ENCODE data around the gene IL1F10.
A peak's percentile ranks its signal among the peaks of the same experiment; 100 is the strongest.

The IL1F10 gene

DNA sequence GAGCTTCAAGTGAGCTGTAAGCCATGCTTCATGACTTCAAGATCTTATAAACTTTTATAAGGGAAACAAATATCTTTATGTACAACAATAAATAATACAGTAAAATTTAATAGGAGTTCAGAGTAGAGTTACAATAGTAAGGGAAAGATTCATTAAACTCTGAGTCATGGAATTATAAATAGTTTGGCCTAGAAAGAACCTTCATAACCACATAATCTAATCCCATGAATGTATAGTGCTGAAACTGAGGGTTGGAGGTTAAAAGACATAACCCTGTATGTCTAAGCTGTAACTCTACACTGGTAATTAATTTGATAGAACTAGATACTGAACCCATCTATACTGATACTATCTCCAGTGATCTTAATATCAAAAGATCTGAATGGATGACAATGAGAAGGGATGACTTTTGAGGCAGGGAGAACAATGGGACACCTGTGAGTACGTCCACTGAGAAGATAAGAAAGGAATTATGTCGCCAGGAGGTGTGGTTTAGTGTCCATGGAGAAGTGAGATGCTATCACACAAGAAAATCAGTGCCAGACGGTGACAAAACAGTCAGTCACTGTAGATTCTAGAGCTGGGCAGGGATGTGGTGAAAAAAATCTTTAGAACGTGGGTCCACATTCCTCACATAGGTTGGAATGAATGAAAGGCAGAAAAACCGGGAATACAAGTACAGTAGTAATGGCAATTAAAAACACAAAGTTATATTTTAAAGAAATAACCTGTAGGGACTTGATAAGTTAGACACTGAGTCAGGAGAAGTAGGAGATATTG is 1.1 kb downstream of the IL1F10 start:
- no peaks in the 10 kb centered on the region for H3K27me3 Mint-ChIP-seq
- no peaks in the 10 kb centered on the region for H3K4me1 Mint-ChIP-seq
- H3K36me3 Mint-ChIP-seq = peaks cover 2% of the 10 kb centered on the region
- no peak overlapping the region for H3K4me3 Mint-ChIP-seq
- H3K27ac Mint-ChIP-seq = no peak overlapping the region
- H3K9me3 Mint-ChIP-seq = peaks cover 4% of the 10 kb centered on the region

DNA sequence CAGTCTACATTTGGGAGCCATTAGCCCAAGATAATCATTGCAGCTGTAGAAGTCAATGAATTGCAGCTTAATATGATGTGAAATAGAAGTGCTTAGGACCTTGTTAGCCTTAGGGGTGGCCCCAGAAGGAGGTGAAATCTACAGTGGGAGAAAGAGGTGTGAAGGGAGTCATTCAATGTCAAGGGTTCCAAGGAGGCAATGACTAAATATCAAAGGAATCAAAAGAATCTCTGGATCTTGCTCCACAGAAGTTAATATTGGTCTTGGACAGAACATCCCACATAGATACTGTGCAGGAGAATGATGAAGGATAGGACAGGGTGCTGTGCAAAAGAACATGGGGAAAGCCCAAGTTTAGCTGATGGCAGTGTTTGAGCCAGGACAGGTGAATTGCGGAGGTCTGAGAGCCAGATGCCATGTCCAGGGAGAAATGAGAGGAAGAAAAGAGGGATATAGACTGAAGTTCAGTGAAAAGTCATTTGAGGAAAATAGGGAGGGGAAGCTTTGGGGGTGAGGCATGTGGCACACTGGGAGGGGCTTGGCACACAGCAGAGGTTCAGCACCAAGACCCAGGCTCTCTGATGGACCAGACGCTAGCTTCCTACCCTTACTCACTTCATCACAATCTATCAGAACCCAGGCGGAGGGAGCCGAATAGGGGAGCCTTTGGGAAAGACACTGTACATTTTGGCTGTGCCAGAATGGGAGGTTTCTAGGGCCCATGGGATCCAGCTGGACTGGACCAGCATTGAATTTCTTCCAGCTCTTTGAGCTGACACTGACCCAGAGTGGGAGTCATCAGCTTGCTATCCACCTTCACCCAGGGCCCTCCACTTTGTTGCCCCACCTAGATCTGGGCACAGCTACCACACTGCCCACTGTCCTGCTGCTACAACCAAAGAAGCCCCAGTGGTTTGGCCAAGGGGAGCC is 2.2 kb downstream of the IL1F10 start:
- H3K4me3 Mint-ChIP-seq = no peak overlapping the region
- H3K27ac Mint-ChIP-seq = no peak overlapping the region
- peaks cover 4% of the 10 kb centered on the region for H3K9me3 Mint-ChIP-seq
- H3K4me1 Mint-ChIP-seq = peaks cover 7% of the 10 kb centered on the region
- H3K36me3 Mint-ChIP-seq = peaks cover 2% of the 10 kb centered on the region
- no peaks in the 10 kb centered on the region for H3K27me3 Mint-ChIP-seq

DNA sequence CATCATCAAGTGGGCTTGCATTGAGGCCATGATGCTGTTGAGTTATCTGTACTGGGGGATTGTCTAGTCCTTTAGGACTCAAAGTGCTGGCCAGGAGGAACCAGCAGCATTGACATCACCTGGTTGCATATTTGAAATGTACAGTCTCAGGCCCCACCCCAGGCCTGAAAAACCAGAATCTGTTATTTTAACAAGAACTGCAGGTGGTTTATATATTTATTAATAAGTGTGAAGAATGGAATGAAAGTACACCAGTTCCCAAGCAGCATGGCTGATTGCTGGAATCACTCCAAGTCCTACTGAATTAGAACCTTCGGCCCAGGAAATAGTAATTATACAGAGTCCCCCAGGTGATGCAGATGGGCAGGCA is 2.8 kb downstream of the IL1F10 start:
- Mint-ChIP-seq H3K4me1 (peaks cover 12% of the 10 kb centered on the region), H3K4me3 (no peak overlapping the region), H3K27me3 (no peaks in the 10 kb centered on the region), H3K9me3 (peaks cover 4% of the 10 kb centered on the region), H3K27ac (no peak overlapping the region), H3K36me3 (peaks cover 2% of the 10 kb centered on the region)

DNA sequence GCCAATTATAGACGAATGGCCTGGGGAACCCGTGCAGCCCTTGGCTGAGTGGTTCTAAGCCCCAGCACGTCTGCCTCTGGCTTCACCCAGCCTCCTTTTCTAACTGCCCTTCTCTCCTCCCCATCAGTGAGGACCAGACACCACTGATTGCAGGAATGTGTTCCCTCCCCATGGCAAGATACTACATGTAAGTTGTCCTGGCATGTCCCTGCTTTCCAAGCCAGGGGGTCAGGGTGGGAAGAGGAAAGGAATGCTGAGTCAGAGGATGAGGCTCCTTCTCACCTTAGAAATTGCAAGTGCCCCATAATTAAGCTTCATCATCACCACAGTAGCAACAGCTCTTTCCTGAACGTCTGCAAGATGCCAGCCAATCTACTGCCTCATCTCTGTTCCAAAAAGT is 4.8 kb downstream of the IL1F10 start:
- H3K4me3 Mint-ChIP-seq = no peak overlapping the region
- H3K36me3 Mint-ChIP-seq = peaks cover 1% of the 10 kb centered on the region
- peaks cover 12% of the 10 kb centered on the region for H3K4me1 Mint-ChIP-seq
- no peaks in the 10 kb centered on the region for H3K9me3 Mint-ChIP-seq
- no peaks in the 10 kb centered on the region for H3K27me3 Mint-ChIP-seq
- H3K27ac Mint-ChIP-seq = no peak overlapping the region

DNA sequence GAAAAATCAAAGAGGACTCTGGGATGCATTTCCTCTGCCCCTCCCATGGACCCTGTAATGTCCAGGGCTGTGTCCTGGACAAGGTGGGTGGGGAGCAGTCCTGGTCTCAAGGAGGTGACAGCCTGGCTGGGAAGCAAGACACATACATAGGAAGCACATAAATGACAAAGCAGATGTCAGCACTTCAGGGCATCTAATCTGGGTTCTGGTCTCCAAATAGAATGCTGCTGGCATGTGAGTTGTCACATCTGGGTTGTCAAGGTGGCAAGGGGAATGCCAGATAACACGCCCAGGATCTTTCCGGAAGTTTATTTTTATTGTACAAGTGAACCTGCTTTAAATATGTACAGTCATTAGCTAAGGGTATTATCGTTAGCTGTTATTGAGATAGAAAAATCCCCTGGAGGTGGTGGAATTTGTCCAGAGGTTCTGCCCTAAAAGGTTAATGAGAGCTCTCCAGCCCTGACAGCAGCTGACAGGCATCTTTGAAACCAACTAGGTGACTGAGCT is 5.6 kb downstream of the IL1F10 start:
- Mint-ChIP-seq H3K27me3 (no peaks in the 10 kb centered on the region), H3K36me3 (no peaks in the 10 kb centered on the region), H3K9me3 (no peaks in the 10 kb centered on the region), H3K4me1 (peaks cover 12% of the 10 kb centered on the region), H3K27ac (no peak overlapping the region), H3K4me3 (no peak overlapping the region)

DNA sequence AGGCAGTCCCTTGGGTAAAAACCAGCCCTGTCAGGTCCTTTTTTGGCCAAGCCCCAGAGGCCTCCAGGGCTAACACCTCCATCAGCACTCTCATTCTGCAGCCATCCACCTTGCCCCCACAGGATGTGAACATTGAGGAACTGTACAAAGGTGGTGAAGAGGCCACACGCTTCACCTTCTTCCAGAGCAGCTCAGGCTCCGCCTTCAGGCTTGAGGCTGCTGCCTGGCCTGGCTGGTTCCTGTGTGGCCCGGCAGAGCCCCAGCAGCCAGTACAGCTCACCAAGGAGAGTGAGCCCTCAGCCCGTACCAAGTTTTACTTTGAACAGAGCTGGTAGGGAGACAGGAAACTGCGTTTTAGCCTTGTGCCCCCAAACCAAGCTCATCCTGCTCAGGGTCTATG is 7.3 kb downstream of the IL1F10 start:
- no peaks in the 10 kb centered on the region for H3K27me3 Mint-ChIP-seq
- H3K4me3 Mint-ChIP-seq = no peak overlapping the region
- no peaks in the 10 kb centered on the region for H3K36me3 Mint-ChIP-seq
- H3K27ac Mint-ChIP-seq = no peak overlapping the region
- peaks cover 12% of the 10 kb centered on the region for H3K4me1 Mint-ChIP-seq
- no peaks in the 10 kb centered on the region for H3K9me3 Mint-ChIP-seq

DNA sequence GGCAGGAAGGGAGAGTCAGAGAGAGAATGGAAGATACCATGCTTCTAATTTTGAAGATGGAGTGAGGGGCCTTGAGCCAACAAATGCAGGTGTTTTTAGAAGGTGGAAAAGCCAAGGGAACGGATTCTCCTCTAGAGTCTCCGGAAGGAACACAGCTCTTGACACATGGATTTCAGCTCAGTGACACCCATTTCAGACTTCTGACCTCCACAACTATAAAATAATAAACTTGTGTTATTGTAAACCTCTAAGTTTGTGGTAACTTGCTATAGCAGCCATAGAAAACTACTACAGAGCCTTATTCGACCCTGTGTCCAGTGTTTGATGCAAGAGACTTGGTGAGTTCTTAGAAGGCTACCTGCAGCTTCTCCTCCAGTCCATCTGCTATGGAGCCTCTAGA is 7.8 kb downstream of the IL1F10 start:
- no peak overlapping the region for H3K4me3 Mint-ChIP-seq
- no peaks in the 10 kb centered on the region for H3K27me3 Mint-ChIP-seq
- no peaks in the 10 kb centered on the region for H3K9me3 Mint-ChIP-seq
- peaks cover 12% of the 10 kb centered on the region for H3K4me1 Mint-ChIP-seq
- H3K27ac Mint-ChIP-seq = no peak overlapping the region
- H3K36me3 Mint-ChIP-seq = no peaks in the 10 kb centered on the region

DNA sequence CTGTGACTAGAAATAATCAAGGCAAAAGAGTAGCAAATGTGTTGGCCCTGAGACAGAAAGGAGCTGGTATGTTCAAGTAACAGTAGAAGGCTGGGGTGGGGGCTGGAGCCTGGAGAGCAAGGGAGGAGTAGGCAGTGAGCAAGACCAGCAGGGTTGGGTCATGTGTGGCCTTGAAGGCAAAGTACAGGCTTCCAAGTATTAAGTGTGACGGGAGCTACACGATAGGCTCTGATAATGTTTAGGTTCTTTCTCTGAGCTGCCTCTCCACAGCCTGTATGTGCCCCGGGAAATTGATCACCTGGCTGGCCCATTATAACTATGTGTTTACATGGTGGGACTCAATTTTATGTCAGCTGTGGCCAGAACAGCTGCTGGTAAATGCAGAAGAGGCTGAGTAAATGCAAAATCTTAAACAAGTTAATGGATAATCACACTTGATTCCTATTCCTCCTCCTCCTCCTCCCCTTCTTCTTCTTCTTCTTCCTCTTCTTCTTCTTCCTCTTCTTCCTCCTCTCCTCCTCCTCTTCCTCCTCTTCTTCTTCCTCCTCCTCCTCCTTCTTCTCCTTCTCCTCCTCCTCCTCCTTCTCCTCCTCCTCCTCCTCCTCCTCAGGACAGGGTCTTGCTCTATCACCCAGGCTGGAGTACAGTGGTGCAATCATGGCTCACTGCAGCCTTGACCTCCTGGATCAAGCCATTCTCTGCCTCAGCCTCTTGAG is 9.3 kb downstream of the IL1F10 start:
- H3K9me3 Mint-ChIP-seq = no peaks in the 10 kb centered on the region
- no peaks in the 10 kb centered on the region for H3K27me3 Mint-ChIP-seq
- H3K4me1 Mint-ChIP-seq = peaks cover 12% of the 10 kb centered on the region
- no peak overlapping the region for H3K4me3 Mint-ChIP-seq
- H3K36me3 Mint-ChIP-seq = no peaks in the 10 kb centered on the region
- peak overlapping the region; percentile 52 for H3K27ac Mint-ChIP-seq

DNA sequence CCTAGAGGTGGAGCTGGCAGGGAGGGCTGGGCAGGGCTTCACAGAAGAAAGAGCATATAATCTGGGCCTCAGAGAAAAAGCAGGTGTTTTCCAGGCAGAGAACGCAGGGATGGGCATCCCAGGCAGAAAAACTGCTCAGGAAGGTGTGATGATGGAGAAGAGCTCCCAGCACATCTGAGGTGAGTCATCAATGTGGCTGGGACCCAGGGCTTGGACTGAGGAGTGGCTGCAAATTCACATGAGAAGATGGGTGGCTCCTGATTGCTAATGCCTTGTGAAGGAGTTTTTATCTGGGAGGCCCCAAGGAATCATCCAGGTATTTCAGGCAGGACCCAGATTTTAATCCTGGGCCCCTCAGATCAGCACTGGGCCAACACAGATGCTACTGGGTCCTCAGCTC is 10.2 kb downstream of the IL1F10 start:
- Mint-ChIP-seq H3K4me1 (peaks cover 12% of the 10 kb centered on the region), H3K4me3 (no peak overlapping the region), H3K27ac (no peak overlapping the region), H3K9me3 (no peaks in the 10 kb centered on the region), H3K27me3 (no peaks in the 10 kb centered on the region), H3K36me3 (no peaks in the 10 kb centered on the region)

DNA sequence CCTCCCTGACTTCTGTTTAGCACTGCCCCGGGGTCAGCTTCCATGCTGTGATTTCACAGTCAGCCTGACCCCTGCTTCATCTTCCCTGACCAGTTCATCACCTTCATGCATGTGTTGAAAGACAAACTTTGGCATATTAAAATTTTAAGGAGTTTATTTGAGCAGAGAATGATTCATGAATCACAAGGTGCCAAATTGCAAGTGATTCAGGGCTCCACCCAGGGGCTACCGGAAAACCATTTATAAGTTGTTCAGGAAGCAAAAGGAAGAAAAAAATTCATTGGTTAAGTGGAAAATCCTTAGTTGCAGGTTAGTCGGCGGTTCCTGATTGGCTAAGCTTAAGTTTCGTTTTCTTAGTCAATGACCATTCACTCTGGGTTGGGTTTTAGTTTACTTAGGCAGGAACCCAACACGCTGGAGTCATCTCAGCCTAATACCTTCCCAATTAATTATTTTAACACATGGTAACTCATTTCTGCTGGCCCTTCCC is 10.6 kb downstream of the IL1F10 start:
- no peaks in the 10 kb centered on the region for H3K9me3 Mint-ChIP-seq
- no peak overlapping the region for H3K4me3 Mint-ChIP-seq
- no peaks in the 10 kb centered on the region for H3K27me3 Mint-ChIP-seq
- peaks cover 17% of the 10 kb centered on the region for H3K4me1 Mint-ChIP-seq
- H3K27ac Mint-ChIP-seq = no peak overlapping the region
- H3K36me3 Mint-ChIP-seq = no peaks in the 10 kb centered on the region

DNA sequence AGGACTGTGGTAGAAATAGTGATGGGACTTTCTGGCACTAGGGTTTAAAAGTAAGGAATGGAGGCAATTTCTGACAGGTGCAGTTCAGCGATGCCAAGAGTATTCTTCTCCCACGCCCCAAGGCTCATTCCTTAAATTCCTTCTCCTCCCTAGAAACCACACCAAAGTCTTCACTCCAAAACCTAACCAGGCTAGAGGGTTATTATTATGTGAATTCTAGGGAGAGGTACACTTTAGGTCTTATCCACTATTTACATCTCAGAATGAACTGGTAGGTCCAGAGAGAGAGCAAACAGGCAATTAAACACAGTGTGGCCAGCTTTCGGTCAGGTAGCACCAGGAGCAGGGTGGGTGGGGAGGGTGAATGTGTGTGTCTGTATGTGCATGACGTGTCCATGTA is 11.4 kb downstream of the IL1F10 start:
- no peaks in the 10 kb centered on the region for H3K9me3 Mint-ChIP-seq
- H3K4me1 Mint-ChIP-seq = peaks cover 18% of the 10 kb centered on the region
- no peak overlapping the region for H3K27ac Mint-ChIP-seq
- no peaks in the 10 kb centered on the region for H3K27me3 Mint-ChIP-seq
- no peak overlapping the region for H3K4me3 Mint-ChIP-seq
- no peaks in the 10 kb centered on the region for H3K36me3 Mint-ChIP-seq

DNA sequence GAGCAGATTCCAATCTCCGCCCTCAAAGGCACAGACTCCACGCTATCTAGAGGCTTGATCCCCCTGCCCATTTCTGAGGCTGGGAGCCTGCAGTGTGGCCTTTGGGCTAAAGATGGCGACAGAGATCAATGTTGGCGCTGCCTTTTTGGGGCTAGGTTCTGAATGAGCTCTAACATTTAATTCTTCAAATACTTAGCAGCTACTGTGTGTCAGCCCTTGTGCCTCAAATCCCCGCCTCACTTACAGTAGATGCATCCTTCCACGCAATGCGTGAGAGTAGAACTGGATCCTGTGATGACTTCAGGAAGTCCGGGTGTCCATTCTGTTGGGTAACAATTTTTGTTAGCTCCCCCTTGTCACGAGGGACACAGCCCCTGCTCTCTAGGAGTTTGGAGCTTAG is 12.4 kb downstream of the IL1F10 start:
- Mint-ChIP-seq H3K27ac (no peak overlapping the region), H3K4me3 (no peak overlapping the region), H3K9me3 (no peaks in the 10 kb centered on the region), H3K36me3 (no peaks in the 10 kb centered on the region), H3K4me1 (peaks cover 10% of the 10 kb centered on the region), H3K27me3 (no peaks in the 10 kb centered on the region)

DNA sequence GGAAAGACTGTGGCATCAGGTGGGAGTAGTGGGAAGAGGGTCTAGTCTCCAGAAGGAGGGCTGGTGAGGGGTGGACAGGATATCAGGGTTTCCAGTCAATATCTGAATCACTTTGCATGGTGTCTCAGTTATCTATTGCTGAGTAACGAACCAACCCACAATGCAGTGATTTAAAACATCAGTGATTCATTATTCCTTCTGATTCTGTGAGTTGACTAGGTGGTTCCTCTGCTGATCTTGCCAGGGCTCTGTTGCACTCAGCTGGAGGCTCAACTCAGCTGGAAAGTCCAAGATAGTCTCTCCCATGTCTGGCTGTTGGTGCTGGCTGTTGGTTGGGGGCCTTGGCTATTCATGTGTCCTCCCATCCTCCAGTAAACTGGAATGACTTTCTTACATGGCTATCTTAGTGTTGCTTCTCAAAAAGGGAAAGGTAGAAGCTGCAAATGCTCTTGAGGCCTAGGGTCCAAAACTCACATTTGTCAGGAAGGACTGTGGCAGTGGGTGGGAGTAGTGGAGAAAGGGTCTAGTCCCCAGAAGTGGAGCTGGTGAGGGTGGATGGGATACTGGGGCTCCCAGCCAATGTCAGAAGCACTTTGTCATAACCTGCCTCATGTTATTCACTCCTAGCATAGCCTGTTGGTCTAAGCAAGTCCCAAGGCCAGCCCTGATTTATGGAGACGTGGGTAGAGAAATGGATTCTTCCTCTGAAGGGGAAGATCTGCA is 13.9 kb downstream of the IL1F10 start:
- H3K27ac Mint-ChIP-seq = no peak overlapping the region
- H3K4me1 Mint-ChIP-seq = peaks cover 7% of the 10 kb centered on the region
- H3K27me3 Mint-ChIP-seq = no peaks in the 10 kb centered on the region
- H3K4me3 Mint-ChIP-seq = no peak overlapping the region
- H3K36me3 Mint-ChIP-seq = peaks cover 2% of the 10 kb centered on the region
- no peaks in the 10 kb centered on the region for H3K9me3 Mint-ChIP-seq

DNA sequence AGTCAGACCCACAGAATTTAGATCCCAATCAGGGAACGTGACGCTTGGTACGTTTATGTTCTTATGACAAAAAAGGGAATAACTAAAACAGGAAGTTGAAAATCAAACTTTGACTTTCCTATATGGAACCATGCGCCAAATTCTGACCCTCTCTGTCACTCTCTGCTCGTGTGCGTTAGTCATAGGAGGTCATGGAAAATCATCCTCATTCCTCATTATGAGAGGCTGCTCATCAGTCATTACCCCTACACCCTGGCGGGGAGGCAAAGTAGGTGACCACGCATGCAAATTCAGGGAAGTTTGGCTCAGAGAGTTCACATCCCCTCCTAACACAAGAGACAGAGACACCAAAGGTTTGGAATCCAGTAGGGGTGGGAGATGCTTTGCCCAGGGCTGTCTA is 15.5 kb downstream of the IL1F10 start:
- H3K27ac Mint-ChIP-seq = peak overlapping the region; percentile 27
- no peaks in the 10 kb centered on the region for H3K9me3 Mint-ChIP-seq
- peaks cover 7% of the 10 kb centered on the region for H3K4me1 Mint-ChIP-seq
- no peaks in the 10 kb centered on the region for H3K27me3 Mint-ChIP-seq
- peaks cover 2% of the 10 kb centered on the region for H3K36me3 Mint-ChIP-seq
- no peak overlapping the region for H3K4me3 Mint-ChIP-seq

Data from activated naive CD4-positive, alpha-beta T cell treated with anti-CD3 and anti-CD28 coated beads, Interleukin-2, amount 50 U/mL, for 24 hours (primary cell).